Astrocyte (in vitro differentiated cells and primary cell): ENCODE results near the gene PUS7L. TPM values are rescaled to one million over a fixed set of nuclear protein-coding genes. Genes with fewer than 3 reads are reported as not detected.

Experiments
- DNase-seq: peaks from one replicate; pipeline ENCODE4 v3.0.0-alpha.2; 2010; ENCODE audit warnings: low read depth
- FAIRE-seq: peaks from 2 replicates; lab custom pipeline; 2011; peaks lifted over from hg19 to GRCh38; lab: Jason Lieb, UNC
- H2AFZ ChIP-seq: 2 replicates; pipeline ENCODE4 v1.6.0; 2012; ENCODE audit warnings: low read depth, low read length, inconsistent platforms
- H3K27ac ChIP-seq: 2 replicates; pipeline ENCODE4 v1.5.1; 2011; ENCODE audit warnings: low read depth, low read length, inconsistent platforms
- H3K27me3 ChIP-seq: 2 replicates; pipeline ENCODE4 v1.6.0; 2011; ENCODE audit warnings: low read length, inconsistent platforms; ENCODE audit not compliant: insufficient read depth
- H3K36me3 ChIP-seq: 2 replicates; pipeline ENCODE4 v1.5.1; 2011; ENCODE audit warnings: low read length, inconsistent platforms; ENCODE audit not compliant: insufficient read depth
- H3K4me1 ChIP-seq: 2 replicates; pipeline ENCODE4 v1.5.1; 2011; ENCODE audit warnings: low read length, inconsistent platforms; ENCODE audit not compliant: insufficient read depth
- H3K4me2 ChIP-seq: 2 replicates; pipeline ENCODE4 v1.6.0; 2012; ENCODE audit warnings: low read length, inconsistent platforms
- H3K4me3 ChIP-seq: 2 replicates; pipeline ENCODE4 v1.5.1; 2011; ENCODE audit warnings: low read depth, mild to moderate bottlenecking, low read length, inconsistent platforms; ENCODE audit not compliant: insufficient read depth
- H3K79me2 ChIP-seq: 2 replicates; pipeline ENCODE4 v1.6.0; 2012; ENCODE audit warnings: mild to moderate bottlenecking, low read length, inconsistent platforms; ENCODE audit not compliant: insufficient read depth
- H3K9ac ChIP-seq: 2 replicates; pipeline ENCODE4 v1.6.0; 2012; ENCODE audit warnings: mild to moderate bottlenecking, low read length, inconsistent platforms
- H3K9me3 ChIP-seq: 2 replicates; pipeline ENCODE4 v1.5.1; 2012; ENCODE audit warnings: low read depth, mild to moderate bottlenecking, low read length, inconsistent platforms; ENCODE audit not compliant: insufficient read depth
- H4K20me1 ChIP-seq: 2 replicates; pipeline ENCODE4 v1.6.0; 2012; ENCODE audit warnings: low read length, inconsistent platforms; ENCODE audit not compliant: insufficient read depth
- H3K27ac Mint-ChIP-seq: one replicate; pipeline ENCODE4 v1.8.0; 2021; ENCODE audit warnings: mild to moderate bottlenecking, mixed read lengths; ENCODE audit not compliant: unreplicated experiment
- H3K27me3 Mint-ChIP-seq: one replicate; pipeline ENCODE4 v1.8.0; 2021; ENCODE audit warnings: low read depth, mixed read lengths; ENCODE audit not compliant: unreplicated experiment
- H3K36me3 Mint-ChIP-seq: one replicate; pipeline ENCODE4 v1.8.0; 2021; ENCODE audit warnings: low read depth, mixed read lengths; ENCODE audit not compliant: unreplicated experiment
- H3K4me1 Mint-ChIP-seq: one replicate; pipeline ENCODE4 v1.8.0; 2021; ENCODE audit warnings: low read depth, mixed read lengths; ENCODE audit not compliant: unreplicated experiment
- H3K4me3 Mint-ChIP-seq: one replicate; pipeline ENCODE4 v1.8.0; 2021; ENCODE audit warnings: mild to moderate bottlenecking, moderate library complexity, mixed read lengths; ENCODE audit not compliant: unreplicated experiment
- H3K9me3 Mint-ChIP-seq: one replicate; pipeline ENCODE4 v1.8.0; 2021; ENCODE audit warnings: mild to moderate bottlenecking, mixed read lengths; ENCODE audit not compliant: unreplicated experiment
- CTCF ChIP-seq: IDR thresholded peaks from 2 replicates; pipeline ENCODE4 v1.5.1; 2011; ENCODE audit warnings: low read depth, mild to moderate bottlenecking, inconsistent platforms, low read length, moderate library complexity; ENCODE audit not compliant: insufficient read depth
- EZH2 ChIP-seq: IDR thresholded peaks from 2 replicates; pipeline ENCODE4 v1.6.1; 2012; ENCODE audit warnings: mild to moderate bottlenecking, low read length, inconsistent platforms; ENCODE audit not compliant: insufficient read depth
- total RNA-seq: library from RNA; stranded (reverse); gene quantifications from 2 replicates; pipeline ENCODE4 v1.2.1, GENCODE V29; 2021

Gene PUS7L
- total RNA-seq, 1 donor from 2014 or later = 11.4 TPM

- no peaks in the 10 kb centered on the region for H3K27me3 ChIP-seq
- no peak overlapping the region for H3K27ac ChIP-seq
- Mint-ChIP-seq H3K27ac (peak overlapping the region; percentile 13), H3K36me3 (peaks cover 2% of the 10 kb centered on the region), H3K4me1 (peaks cover 10% of the 10 kb centered on the region), H3K4me3 (no peak overlapping the region), H3K27me3 (no peaks in the 10 kb centered on the region), H3K9me3 (peaks cover 2% of the 10 kb centered on the region)
- FAIRE-seq = no peak
- no peak overlapping the region for H3K4me3 ChIP-seq
- no peak for TF ChIP-seq CTCF
- TF ChIP-seq EZH2 = no peak
- peaks cover 7% of the 10 kb centered on the region for H3K4me1 ChIP-seq
- no peaks in the 10 kb centered on the region for H4K20me1 ChIP-seq
- H2AFZ ChIP-seq = no peak overlapping the region
- H3K79me2 ChIP-seq = peaks cover 9% of the 10 kb centered on the region
- no peak overlapping the region for H3K4me2 ChIP-seq
- no peak overlapping the region for H3K9ac ChIP-seq
- no peaks in the 10 kb centered on the region for H3K36me3 ChIP-seq
- H3K9me3 ChIP-seq = no peaks in the 10 kb centered on the region
- no peak for DNase-seq
Observed at GRCh38 chr12:43763769-43764168, 5.2 kb upstream of the PUS7L start.

- H3K4me2 ChIP-seq = no peak overlapping the region
- Mint-ChIP-seq H3K9me3 (peaks cover 2% of the 10 kb centered on the region), H3K4me1 (peaks cover 14% of the 10 kb centered on the region), H3K27me3 (no peaks in the 10 kb centered on the region), H3K36me3 (peaks cover 2% of the 10 kb centered on the region), H3K4me3 (no peak overlapping the region), H3K27ac (no peak overlapping the region)
- TF ChIP-seq EZH2 (no peak), CTCF (no peak)
- H3K9ac ChIP-seq = no peak overlapping the region
- DNase-seq (no peak), FAIRE-seq (no peak)
- H3K4me3 ChIP-seq = no peak overlapping the region
- H3K27me3 ChIP-seq = no peaks in the 10 kb centered on the region
- H3K79me2 ChIP-seq = peaks cover 17% of the 10 kb centered on the region
- no peak overlapping the region for H3K27ac ChIP-seq
- no peak overlapping the region for H2AFZ ChIP-seq
- H3K4me1 ChIP-seq = peaks cover 14% of the 10 kb centered on the region
- no peaks in the 10 kb centered on the region for H3K36me3 ChIP-seq
- H4K20me1 ChIP-seq = no peaks in the 10 kb centered on the region
- no peaks in the 10 kb centered on the region for H3K9me3 ChIP-seq
Observed at GRCh38 chr12:43762596-43762995, 4.0 kb upstream of the PUS7L start.

GRCh38 chr12:43761500-43761899 is 2.9 kb upstream of the PUS7L start:
- H3K27ac Mint-ChIP-seq = no peak overlapping the region
- no peaks in the 10 kb centered on the region for H3K27me3 Mint-ChIP-seq
- no peak overlapping the region for H2AFZ ChIP-seq
- H3K4me3 Mint-ChIP-seq = no peak overlapping the region
- H3K9me3 ChIP-seq = no peaks in the 10 kb centered on the region
- no peak overlapping the region for H3K9ac ChIP-seq
- no peaks in the 10 kb centered on the region for H3K36me3 ChIP-seq
- H3K4me1 Mint-ChIP-seq = peaks cover 16% of the 10 kb centered on the region
- peaks cover 15% of the 10 kb centered on the region for H3K4me1 ChIP-seq
- peaks cover 2% of the 10 kb centered on the region for H3K9me3 Mint-ChIP-seq
- DNase-seq (no peak), FAIRE-seq (no peak)
- TF ChIP-seq CTCF (no peak), EZH2 (no peak)
- H3K4me2 ChIP-seq = no peak overlapping the region
- peaks cover 2% of the 10 kb centered on the region for H3K36me3 Mint-ChIP-seq
- no peaks in the 10 kb centered on the region for H4K20me1 ChIP-seq
- no peak overlapping the region for H3K27ac ChIP-seq
- no peaks in the 10 kb centered on the region for H3K27me3 ChIP-seq
- H3K79me2 ChIP-seq = peaks cover 28% of the 10 kb centered on the region
- no peak overlapping the region for H3K4me3 ChIP-seq
